Measurements from ENCODE around the gene UBL5.
"Not testable (repeated sequence)": the region's sequence is repeated elsewhere in the genome, so short reads cannot be mapped to it uniquely, and the experiment has no call there.

UBL5 gene

GRCh38 chr19:9786819-9787218 is 40.9 kb upstream of the UBL5 start:
- Histone ChIP-seq H3K79me2 (no peaks in the 10 kb centered on the region), H2AFZ (peak overlapping the region; percentile 92), H3K4me1 (peaks cover 3% of the 10 kb centered on the region), H3K4me2 (ENCODE audit: low read length) (no peak overlapping the region), H3K9ac (no peak overlapping the region), H3K36me3 (ENCODE audit: control insufficient read depth, insufficient read depth, low read length) (no peaks in the 10 kb centered on the region), H3K27ac (peak overlapping the region; percentile 97), H3K27me3 (ENCODE audit: control insufficient read depth, insufficient read depth, low read length) (no peaks in the 10 kb centered on the region), H3K4me3 (ENCODE audit: low read depth, low read length) (no peak overlapping the region), H3K9me3 (ENCODE audit: control insufficient read depth, low read length) (no peaks in the 10 kb centered on the region)
- TF ChIP-seq, protein P1, sequence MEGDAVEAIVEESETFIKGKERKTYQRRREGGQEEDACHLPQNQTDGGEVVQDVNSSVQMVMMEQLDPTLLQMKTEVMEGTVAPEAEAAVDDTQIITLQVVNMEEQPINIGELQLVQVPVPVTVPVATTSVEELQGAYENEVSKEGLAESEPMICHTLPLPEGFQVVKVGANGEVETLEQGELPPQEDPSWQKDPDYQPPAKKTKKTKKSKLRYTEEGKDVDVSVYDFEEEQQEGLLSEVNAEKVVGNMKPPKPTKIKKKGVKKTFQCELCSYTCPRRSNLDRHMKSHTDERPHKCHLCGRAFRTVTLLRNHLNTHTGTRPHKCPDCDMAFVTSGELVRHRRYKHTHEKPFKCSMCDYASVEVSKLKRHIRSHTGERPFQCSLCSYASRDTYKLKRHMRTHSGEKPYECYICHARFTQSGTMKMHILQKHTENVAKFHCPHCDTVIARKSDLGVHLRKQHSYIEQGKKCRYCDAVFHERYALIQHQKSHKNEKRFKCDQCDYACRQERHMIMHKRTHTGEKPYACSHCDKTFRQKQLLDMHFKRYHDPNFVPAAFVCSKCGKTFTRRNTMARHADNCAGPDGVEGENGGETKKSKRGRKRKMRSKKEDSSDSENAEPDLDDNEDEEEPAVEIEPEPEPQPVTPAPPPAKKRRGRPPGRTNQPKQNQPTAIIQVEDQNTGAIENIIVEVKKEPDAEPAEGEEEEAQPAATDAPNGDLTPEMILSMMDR (IDR thresholded peaks at IDR 0.05), result no peak

DNA sequence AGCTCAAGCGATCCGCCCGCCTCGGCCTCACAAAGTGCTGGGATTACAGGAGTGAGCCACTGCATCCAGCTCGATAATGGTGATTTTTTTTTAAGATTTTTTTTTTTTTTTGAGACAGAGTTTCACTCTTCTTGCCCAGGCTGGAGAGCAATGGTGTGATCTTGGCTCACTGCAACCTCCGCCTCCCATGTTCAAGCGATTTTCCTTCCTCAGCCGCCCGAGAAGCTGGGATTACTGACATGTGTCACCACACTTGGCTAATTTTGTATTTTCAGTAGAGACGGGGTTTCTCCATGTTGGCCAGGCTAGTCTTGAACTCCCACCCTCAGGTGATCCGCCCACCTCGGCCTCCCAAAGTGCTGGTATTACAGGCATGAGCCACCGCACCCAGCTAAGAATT is 39.1 kb upstream of the UBL5 start:
- H3K27ac ChIP-seq; H3K9me3 ChIP-seq (ENCODE audit: control insufficient read depth, low read length); H3K36me3 ChIP-seq (ENCODE audit: control insufficient read depth, insufficient read depth, low read length); H3K27me3 ChIP-seq (ENCODE audit: control insufficient read depth, insufficient read depth, low read length); H3K4me1 ChIP-seq; H3K9ac ChIP-seq; H3K4me2 ChIP-seq (ENCODE audit: low read length); H2AFZ ChIP-seq; H3K4me3 ChIP-seq (ENCODE audit: low read depth, low read length); H3K79me2 ChIP-seq: not testable (repeated sequence)

DNA sequence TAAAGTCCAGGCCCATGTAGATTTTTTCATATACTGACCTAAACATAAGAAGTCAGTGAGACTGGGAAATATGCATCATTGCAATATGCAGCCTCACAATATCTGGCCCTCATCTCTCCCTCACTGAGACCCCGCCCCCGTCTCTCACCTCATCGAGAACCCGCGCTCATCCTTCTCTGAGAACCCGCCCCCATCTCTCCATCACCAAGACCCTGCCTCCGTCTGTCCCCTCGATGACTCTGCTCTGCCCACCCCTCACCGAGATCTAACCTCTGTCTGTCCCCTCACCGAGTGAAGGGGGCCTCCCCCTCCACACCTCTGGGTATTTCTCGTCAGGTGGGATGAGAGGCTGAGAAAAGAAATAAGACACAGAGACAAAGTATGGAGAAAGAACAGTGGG is 38.7 kb upstream of the UBL5 start:
- Histone ChIP-seq H3K9me3 (ENCODE audit: control insufficient read depth, low read length) (no peaks in the 10 kb centered on the region), H3K9ac (no peak overlapping the region), H3K36me3 (ENCODE audit: control insufficient read depth, insufficient read depth, low read length) (no peaks in the 10 kb centered on the region), H3K27me3 (ENCODE audit: control insufficient read depth, insufficient read depth, low read length) (no peaks in the 10 kb centered on the region), H3K27ac (no peak overlapping the region), H2AFZ (no peak overlapping the region), H3K4me1 (peaks cover 3% of the 10 kb centered on the region), H3K4me2 (ENCODE audit: low read length) (no peak overlapping the region), H3K4me3 (ENCODE audit: low read depth, low read length) (no peak overlapping the region), H3K79me2 (no peaks in the 10 kb centered on the region)
- TF ChIP-seq, protein P1 (IDR thresholded peaks at IDR 0.05), result no peak

DNA sequence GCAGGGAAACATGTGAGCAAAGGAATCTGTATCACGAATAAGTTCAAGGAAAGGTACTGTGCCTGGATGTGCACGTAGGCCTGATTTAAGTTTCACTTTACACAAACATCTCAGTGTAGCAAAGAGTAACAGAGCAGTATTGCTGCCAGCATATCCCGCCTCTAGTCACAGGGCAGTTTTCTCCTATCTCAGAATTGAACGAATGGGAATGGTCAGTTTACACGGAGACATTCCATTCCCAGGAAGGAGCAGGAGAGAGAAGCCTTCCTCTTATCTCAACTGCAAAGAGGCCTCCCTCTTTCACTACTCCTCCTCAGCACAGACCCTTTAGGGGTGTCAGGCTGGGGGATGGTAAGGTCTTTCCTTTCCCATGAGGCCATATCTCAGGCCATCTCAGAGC is 38.1 kb upstream of the UBL5 start:
- H3K4me3 ChIP-seq (ENCODE audit: low read depth, low read length); H3K79me2 ChIP-seq; H3K36me3 ChIP-seq (ENCODE audit: control insufficient read depth, insufficient read depth, low read length); H3K9ac ChIP-seq; H3K4me2 ChIP-seq (ENCODE audit: low read length); H3K27me3 ChIP-seq (ENCODE audit: control insufficient read depth, insufficient read depth, low read length); H3K9me3 ChIP-seq (ENCODE audit: control insufficient read depth, low read length); H3K4me1 ChIP-seq: not testable (repeated sequence)
- peak overlapping the region; percentile 1 for H2AFZ ChIP-seq
- peak overlapping the region; percentile 12 for H3K27ac ChIP-seq

GRCh38 chr19:9791073-9791367 is 36.7 kb upstream of the UBL5 start:
- not testable (repeated sequence) for H3K9me3 ChIP-seq (ENCODE audit: control insufficient read depth, low read length); H3K36me3 ChIP-seq (ENCODE audit: control insufficient read depth, insufficient read depth, low read length); H3K9ac ChIP-seq; H3K4me2 ChIP-seq (ENCODE audit: low read length); H3K79me2 ChIP-seq; H3K27me3 ChIP-seq (ENCODE audit: control insufficient read depth, insufficient read depth, low read length); H3K4me1 ChIP-seq
- peak overlapping the region; percentile 27 for H3K4me3 ChIP-seq (ENCODE audit: low read depth, low read length)
- peak overlapping the region; percentile 40 for H2AFZ ChIP-seq
- peak overlapping the region; percentile 46 for H3K27ac ChIP-seq

- Histone ChIP-seq H3K36me3 (ENCODE audit: control insufficient read depth, insufficient read depth, low read length) (no peaks in the 10 kb centered on the region), H3K27ac (peak overlapping the region; percentile 93), H3K4me1 (no peaks in the 10 kb centered on the region), H2AFZ (peak overlapping the region; percentile 84), H3K9ac (no peak overlapping the region), H3K4me3 (ENCODE audit: low read depth, low read length) (peak overlapping the region; percentile 86), H3K9me3 (ENCODE audit: control insufficient read depth, low read length) (no peaks in the 10 kb centered on the region), H3K4me2 (ENCODE audit: low read length) (peak overlapping the region; percentile 81), H3K79me2 (no peaks in the 10 kb centered on the region), H3K27me3 (ENCODE audit: control insufficient read depth, insufficient read depth, low read length) (no peaks in the 10 kb centered on the region)
- TF ChIP-seq, protein P1 (IDR thresholded peaks at IDR 0.05), result no peak
These were observed 36.0 kb upstream of the UBL5 start for GRCh38 chr19:9791552-9792205.
